G401.6 (cell line): Measurements from ENCODE around the gene TCOF1.

Source experiments
- FAIRE-seq: peaks from 2 replicates; lab custom pipeline; 2012; peaks lifted over from hg19 to GRCh38; lab: Jason Lieb, UNC

Gene TCOF1

DNA sequence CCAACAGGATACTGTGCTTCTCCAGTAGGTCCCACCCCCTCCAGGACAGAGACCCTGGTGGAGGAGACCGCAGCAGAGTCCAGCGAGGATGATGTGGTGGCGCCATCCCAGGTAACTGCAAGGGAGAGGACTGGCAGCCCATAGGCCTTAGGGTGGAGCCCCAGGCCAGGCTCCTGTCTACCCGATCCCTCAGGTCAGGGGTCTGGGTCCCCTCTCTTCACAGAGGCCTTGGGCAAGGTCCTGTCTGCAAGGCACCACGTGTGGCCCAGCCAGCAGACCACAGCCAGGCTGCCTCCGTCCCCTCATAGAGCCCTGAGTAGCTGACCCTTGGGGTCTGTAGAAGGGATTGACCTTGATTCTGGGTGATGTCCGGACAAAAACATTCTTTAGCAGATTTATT is 35.2 kb downstream of the TCOF1 start:
- FAIRE-seq, result no peak

DNA sequence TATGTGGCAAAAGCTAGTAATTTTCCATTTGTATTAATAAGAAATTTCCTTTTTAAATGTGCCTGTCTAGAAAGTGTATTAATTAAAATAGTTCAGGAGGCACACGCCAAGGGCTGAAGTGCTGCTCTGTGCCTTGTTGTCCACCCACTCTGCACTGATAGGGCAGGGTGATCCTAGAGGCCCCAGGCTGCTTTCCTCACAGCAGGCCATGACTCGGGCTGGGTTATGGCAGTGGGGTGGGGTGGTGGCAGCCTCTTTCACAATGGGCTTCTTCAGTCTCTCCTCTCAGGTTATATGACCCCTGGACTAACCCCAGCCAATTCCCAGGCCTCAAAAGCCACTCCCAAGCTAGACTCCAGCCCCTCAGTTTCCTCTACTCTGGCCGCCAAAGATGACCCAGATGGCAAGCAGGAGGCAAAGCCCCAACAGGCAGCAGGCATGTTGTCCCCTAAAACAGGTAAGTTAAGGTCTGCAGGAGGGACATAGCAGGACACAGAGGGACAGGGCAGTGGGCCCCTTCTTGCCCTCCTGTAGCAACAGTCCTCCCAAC is 35.7 kb downstream of the TCOF1 start:
- no peak for FAIRE-seq

DNA sequence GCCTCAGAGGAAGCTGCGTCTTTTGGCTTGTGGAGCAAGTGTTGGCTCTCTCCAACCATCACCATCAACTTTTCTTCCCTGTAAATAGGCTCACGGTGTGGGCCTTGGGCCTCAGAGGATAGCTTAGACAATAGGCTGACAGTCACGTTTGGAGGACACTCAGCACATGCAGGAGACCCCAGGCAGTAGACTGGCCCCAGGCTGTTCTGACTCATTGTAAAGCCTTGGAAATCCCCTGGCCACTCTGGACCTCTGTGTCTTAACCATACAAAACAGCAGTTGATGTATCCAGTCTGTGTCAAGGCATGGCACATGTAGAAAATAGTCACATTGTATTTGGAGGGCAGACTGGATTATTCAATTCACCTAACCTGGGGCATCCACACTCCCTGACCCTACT is 36.6 kb downstream of the TCOF1 start:
- FAIRE-seq, result no peak

DNA sequence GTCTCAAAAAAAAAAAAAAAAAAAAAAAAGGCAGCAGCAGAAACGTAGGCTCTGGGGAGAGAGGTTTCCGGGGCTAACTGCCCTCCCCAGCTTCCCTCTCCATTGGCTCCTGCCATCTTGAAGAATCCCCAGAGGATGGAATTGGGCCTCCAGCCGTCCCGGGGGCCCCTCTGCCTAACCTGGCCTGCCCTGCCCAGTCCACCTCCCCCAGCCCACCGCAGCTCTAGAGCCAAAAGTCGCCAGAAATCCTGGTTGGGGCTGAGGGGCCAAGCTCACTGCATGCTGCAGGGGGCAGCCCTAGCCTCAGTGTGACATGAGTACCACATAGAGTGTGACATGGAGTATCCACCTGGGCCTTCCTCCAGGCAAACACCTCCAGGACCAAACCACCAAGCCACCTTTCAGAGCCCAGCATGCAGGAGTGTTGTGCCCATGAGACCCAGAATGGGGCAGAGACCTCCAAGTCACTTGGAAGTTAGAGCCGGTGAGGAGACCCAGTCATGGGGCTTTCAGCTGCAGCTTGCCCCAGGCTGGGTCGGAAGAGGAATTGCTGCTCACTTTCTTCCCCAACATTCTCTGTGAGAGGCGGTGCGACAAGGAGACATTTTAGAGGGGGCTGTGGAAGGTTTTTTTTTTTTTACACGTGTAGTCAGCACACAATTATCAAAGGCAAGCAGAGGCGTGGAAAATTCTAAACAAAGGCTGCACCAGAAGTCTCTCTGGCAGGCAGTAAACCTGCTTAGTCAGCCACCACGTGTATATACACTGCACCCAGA is 37.6 kb downstream of the TCOF1 start:
- no peak for FAIRE-seq

GRCh38 chr5:150395688-150395975 is 38.1 kb downstream of the TCOF1 start:
- FAIRE-seq, result no peak

DNA sequence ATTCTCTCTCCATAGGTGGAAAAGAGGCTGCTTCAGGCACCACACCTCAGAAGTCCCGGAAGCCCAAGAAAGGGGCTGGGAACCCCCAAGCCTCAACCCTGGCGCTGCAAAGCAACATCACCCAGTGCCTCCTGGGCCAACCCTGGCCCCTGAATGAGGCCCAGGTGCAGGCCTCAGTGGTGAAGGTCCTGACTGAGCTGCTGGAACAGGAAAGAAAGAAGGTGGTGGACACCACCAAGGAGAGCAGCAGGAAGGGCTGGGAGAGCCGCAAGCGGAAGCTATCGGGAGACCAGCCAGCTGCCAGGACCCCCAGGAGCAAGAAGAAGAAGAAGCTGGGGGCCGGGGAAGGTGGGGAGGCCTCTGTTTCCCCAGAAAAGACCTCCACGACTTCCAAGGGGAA is 38.8 kb downstream of the TCOF1 start:
- FAIRE-seq, result no peak

DNA sequence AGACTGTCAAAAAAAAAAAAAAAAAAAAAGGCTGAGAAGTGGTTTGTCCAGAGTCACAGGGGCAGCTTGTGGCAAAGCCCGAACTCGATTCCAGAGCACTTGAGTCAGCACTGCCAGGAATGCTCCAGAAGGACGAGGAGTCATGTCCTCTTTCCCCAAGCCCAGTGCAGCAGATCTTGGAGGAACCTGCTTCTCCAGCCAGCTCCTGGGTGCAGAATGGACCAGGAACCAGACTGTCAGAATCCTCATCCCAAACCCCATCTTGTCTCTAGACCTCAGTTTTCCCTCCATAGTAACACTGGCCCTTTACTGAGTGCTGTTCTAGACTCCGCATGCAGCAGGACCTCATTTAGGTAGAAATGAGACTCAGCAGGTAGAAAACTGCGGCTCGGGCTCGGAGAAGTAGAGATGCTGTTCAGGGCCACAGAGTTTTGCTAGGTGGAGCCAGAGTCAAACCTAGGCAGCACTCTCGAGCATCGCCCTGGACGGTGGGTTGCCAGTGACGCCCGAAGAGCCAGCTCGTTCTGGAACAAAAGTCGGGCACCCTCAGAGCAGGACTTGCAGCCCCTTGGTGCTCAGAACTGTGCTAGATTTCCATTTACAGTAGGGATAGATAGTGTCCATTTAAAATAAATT is 39.8 kb downstream of the TCOF1 start:
- FAIRE-seq, result no peak

DNA sequence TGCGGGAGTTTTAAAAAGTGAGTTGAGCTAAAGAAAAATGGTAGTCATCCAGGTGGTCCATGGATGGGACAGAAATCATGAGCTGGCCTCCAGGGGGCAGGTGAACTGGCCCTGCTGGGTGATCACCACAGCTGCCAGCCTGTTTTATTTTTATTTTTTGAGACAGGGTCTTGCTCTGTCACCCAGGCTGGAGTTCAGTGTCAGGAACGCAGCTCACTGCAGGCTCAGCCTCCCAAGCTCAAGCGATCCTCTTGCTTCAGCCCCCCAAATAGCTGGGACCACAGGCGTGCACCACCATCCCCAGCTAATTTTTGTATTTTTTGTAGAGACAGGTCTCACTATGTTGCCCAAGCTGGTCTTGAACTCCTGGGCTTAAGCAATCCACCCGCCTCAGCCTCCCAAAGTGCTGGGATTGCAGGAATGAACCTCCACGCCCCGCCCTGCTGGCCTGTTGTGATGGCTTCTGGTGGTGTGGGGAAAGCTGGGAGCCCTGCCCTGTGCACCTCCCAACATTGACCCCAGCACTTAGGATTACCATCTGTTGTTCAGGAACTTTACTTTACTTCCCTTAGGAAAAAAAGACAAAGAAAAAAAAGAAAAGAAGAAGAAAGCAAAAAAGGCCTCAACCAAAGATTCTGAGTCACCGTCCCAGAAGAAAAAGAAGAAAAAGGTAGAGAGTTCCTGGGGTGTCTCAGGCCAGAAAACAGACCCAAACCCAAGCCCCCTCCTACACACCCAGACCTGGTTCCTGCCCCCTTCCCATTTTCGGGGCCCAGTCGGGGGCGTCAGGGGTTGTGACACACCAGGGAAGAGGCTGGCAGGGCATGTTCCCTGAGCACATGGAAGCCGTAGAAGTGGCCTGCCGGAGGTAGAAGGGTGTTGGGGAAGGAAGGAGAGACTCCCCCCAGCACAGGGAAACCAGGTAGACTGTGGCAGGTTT is 40.6 kb downstream of the TCOF1 start:
- FAIRE-seq, result no peak

- FAIRE-seq, result no peak
Measured at GRCh38 chr5:150398722-150399523, 41.4 kb downstream of the TCOF1 start.

DNA sequence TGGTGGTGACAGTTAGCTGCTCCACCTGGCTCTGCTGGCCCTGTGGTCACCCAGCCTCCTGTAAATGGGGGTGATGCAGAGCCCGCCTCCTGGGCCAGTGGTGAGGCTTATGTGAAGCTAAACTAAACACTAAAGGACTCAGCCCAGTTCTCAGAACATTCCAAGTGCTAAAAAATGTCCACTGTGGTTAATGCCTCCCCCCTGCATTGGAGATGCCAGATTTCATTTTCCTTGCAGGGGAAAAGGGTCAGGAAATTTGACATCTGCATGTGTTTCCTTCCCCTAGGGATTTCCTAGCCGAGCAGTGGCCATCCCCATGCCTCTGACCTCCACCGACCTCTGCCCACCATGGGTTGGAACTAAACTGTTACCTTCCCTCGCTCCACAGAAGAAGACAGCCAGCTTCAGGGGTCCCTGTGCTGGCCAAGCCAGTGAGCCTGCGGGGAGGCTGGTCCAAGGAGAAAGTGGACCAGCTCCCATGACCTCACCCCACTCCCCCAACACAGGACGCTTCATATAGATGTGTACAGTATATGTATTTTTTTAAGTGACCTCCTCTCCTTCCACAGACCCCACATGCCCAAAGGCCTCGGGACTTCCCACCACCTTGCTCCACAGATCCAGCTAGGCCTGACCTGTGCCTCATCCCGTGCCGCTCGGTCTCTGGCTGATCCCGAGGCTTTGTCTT is 42.2 kb downstream of the TCOF1 start:
- FAIRE-seq, result no peak

DNA sequence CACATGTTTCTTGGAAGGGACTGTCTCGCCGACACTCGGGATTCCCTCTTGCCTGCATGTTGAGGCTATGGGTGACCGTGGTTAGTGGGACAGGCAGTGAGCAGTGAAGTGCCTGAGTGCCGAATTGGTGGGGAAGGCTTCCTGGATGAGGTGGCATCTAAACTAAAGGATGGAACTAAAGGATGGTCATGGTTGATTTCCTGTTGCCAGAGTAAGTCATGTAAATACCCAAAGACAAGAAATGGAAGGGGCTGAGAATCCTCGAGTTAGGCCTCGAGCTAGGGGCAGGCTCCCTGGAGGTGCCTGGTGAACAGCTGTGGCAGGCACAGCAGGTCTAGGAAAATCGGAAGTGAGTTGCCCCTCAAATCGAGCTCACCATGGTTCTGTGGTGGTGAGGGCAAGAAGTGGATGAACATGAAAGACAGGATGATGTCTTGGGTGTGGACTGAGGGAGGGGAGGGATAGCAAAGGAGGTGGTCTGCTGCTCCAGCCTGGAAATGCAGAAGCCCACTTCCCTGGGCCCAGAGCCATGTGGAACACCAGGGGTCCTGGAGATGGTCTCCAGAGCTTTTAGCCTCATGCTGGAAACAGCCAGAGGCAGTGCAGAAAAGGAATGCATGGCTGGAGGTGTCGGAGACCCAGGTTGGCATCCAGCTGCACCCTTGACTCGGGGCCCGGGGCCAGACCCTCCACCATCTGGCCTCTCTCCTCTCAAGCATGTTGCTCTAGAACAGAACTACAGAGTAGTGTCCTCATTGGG is 43.0 kb downstream of the TCOF1 start:
- FAIRE-seq, result no peak

GRCh38 chr5:150401076-150401375 is 43.5 kb downstream of the TCOF1 start:
- no peak for FAIRE-seq

DNA sequence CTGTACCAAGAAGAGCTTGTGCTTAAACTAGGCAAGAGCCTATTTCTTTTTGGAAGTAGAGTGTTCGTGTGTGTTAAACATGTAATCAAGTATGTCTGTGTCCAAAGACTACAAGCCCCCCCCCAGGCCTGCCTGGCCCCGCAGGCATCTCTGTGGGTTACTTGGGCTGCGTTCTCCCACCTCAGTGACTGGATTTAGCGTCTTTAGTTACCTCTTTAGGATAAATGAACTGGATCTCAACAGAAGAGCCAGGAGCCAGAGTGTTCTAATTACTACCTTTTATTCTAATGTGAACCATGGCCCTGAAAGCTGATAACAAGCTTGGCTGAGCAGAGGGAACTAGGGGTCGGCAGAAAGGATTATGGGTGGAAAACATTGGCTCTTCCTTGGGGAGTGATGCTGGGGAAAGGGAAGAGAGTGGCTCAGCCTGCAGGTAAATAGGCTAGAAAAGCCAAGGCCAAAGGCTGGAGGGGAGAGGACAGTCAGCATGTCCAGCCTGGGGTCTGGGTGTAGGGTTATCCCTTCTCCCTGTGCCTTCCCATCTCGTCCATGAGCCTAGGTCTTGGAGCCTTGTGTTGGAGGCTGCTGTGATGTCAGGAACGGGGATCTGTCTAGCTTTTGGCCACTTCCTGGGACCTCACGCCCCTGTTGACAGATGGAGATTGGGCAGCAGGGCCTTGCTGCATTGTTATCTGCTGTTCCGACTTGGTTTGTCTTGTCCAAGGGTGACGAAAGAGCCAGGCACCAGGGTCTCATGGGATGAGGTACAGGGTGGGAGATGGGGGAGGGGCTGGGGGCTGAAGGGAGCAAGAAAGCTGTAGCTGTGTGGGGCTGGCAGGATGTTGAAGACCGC is 44.1 kb downstream of the TCOF1 start:
- no peak for FAIRE-seq

DNA sequence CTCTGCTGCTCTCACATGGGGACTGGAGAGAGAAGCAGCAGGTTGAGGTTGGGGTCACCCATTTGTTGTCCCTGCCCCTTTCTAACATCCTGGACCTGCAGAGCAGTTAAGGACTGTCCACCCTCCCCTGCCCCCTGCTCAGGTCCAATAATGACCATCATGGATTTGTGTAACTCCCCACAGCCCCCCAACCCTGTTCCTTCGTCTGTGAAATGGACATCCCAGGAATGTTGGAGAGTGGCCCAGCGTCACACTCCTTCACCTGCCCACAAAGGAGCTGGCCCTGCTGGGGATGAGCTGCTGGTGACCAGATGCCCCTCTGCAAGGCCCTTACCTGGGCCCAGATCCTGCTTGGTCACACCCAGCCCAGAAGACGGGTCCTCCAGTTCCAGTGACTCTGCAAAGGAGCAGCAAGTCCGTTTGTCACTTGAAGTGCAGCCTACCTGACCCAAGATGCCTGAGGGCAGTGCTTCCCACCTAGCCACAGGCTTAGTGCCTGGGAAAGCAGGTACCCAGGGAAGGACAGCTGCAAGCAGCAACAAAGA is 44.8 kb downstream of the TCOF1 start:
- FAIRE-seq, result no peak

GRCh38 chr5:150402901-150403342 is 45.4 kb downstream of the TCOF1 start:
- FAIRE-seq, result no peak

- FAIRE-seq, result no peak
Measured at GRCh38 chr5:150404121-150404520, 46.6 kb downstream of the TCOF1 start.

DNA sequence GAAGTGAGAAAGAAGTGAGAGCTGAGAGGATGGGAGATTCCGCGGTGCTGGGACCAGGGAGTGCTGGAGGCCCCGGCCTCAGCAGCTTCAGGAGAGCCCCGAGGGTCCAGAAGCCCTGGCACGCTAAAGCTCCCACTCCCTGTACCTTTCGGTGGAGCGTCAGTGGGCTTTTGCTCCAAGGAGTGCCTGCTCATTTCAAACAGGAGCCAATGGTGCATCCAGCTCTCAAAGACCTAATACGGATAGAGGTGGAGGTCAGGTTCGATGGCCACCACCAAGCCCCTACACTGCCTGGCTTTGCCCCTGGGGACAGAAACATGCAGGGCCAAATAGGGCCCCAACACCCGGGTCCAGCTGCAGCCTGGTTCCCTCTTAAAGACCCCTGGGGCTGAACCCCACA is 47.0 kb downstream of the TCOF1 start:
- no peak for FAIRE-seq

- no peak for FAIRE-seq
Measured at GRCh38 chr5:150404941-150405816, 47.7 kb downstream of the TCOF1 start.
